GM12875 (cell line): ENCODE results near the gene RNF181.

Source experiments
- H3K4me3 ChIP-seq: one replicate; pipeline ENCODE4 v1.5.1; 2011; ENCODE audit warnings: low read depth, low read length, control low read depth
- TF ChIP-seq, protein P1 (sequence below): IDR thresholded peaks from 2 replicates; pipeline ENCODE4 v1.5.1; 2011; ENCODE audit warnings: low read depth, mild to moderate bottlenecking, control low read depth, inconsistent platforms, low read length, moderate library complexity, borderline replicate concordance; ENCODE audit not compliant: insufficient read depth

RNF181 gene

GRCh38 chr2:85577063-85577385 lies 18.5 kb upstream of the RNF181 start:
- peak overlapping the region; percentile 51 for H3K4me3 ChIP-seq
- TF ChIP-seq, protein P1, sequence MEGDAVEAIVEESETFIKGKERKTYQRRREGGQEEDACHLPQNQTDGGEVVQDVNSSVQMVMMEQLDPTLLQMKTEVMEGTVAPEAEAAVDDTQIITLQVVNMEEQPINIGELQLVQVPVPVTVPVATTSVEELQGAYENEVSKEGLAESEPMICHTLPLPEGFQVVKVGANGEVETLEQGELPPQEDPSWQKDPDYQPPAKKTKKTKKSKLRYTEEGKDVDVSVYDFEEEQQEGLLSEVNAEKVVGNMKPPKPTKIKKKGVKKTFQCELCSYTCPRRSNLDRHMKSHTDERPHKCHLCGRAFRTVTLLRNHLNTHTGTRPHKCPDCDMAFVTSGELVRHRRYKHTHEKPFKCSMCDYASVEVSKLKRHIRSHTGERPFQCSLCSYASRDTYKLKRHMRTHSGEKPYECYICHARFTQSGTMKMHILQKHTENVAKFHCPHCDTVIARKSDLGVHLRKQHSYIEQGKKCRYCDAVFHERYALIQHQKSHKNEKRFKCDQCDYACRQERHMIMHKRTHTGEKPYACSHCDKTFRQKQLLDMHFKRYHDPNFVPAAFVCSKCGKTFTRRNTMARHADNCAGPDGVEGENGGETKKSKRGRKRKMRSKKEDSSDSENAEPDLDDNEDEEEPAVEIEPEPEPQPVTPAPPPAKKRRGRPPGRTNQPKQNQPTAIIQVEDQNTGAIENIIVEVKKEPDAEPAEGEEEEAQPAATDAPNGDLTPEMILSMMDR: no peak

GRCh38 chr2:85577386-85578242 lies 17.9 kb upstream of the RNF181 start, which contains the start of gene VAMP8:
TSS of gene VAMP8 (plus strand) at chr2:85577586. CDS start at chr2:85577647, 61 bp downstream.
- TF ChIP-seq, protein P1: no peak
- H3K4me3 ChIP-seq: peak within 1 kb of the TSS; percentile 51

- TF ChIP-seq, protein P1: no peak
- peak overlapping the region; percentile 51 for H3K4me3 ChIP-seq
Measured at GRCh38 chr2:85578243-85579180, 17.0 kb upstream of the RNF181 start.

DNA sequence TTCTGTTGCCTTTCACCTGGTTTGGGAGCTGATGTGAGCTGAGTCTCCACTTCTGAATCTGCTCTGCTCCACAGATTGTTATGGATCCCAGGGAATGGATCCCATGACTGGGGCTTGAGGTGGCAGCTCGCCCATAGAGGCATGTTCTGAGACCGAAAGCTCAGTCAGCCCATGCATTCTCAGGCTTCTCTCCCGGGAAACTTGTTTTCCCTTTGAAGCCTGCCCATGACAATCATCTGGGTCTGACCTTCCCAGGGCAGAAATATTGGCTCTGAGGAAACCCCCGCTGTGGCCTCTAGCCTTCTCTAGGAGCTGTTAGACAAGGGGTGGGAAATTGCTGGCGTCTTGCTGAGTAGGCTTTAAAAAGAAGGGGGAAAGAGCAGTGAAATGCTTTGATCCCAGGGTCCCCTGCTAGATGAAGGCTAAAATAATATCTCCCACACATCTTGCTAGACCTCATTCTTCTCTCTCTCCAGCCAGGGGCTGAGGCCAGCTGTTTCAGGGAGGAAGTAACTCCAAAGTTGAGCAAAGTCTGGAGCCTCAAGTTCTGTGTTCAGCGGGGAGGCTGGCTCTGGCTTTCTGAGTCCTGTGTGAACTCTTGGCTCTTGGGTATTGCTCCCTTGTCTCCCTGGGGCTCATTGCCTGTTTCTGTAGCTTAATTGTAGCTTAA lies 16.1 kb upstream of the RNF181 start:
- peak overlapping the region; percentile 51 for H3K4me3 ChIP-seq
- TF ChIP-seq, protein P1: no peak

- TF ChIP-seq, protein P1: no peak
Measured at GRCh38 chr2:85580206-85580605, 15.3 kb upstream of the RNF181 start.

DNA sequence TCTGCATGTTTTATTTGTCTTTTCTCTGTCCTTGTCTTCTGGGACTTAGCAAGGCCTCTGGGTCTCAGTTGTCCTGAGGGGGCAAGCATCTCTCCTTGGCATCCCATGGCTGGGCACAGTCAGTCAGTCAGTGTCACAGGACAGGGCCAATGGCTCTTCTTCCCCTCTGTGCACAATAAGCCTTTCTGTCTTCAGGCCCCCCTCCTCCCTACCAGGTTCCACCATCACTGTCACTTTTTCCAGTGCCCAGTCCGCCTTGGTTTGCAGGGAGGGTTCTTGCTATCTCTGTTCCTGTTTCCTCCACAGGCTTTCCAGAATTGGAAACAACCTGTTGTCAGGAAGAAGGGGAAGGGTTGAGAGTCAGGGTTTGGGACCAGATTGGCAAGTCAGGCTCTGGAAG lies 13.1 kb upstream of the RNF181 start:
- TF ChIP-seq, protein P1: no peak
- no peak overlapping the region for H3K4me3 ChIP-seq

More at GRCh38 chr2:85580206-85580605, 15.3 kb upstream of the RNF181 start:
- no peak overlapping the region for H3K4me3 ChIP-seq
